Right atrium auricular region (tissue), 2 donors: ENCODE results near the gene LENG1. TPM values are rescaled to one million over a fixed set of nuclear protein-coding genes. Genes with fewer than 3 reads are reported as not detected.

Source experiments
- DNase-seq: peaks from one replicate; pipeline ENCODE4 v3.0.0-alpha.2; 2019; ENCODE audit warnings: low spot score
- H3K27ac ChIP-seq, 2 donors: fragments of 200-600 bp; sonication (generic); 1 replicate in 1 of 2; 2 replicates in 1 of 2; pipeline ENCODE4 v1.5.1; 2016 to 2019
- H3K27me3 ChIP-seq, 2 donors: fragments of 200-600 bp; sonication (generic); one replicate each; pipeline versions ENCODE4 v1.5.1 to v1.6.0; 2017 to 2019
- H3K36me3 ChIP-seq: fragments of 200-600 bp; sonication (generic); one replicate; pipeline ENCODE4 v1.5.1; 2016
- H3K4me1 ChIP-seq, 2 donors: fragments of 200-600 bp; sonication (generic); one replicate each; pipeline versions ENCODE4 v1.5.1 to v1.6.0; 2017 to 2019
- H3K4me3 ChIP-seq, 2 donors: fragments of 200-600 bp; sonication (generic); 1 replicate in 1 of 2; 2 replicates in 1 of 2; pipeline ENCODE4 v1.5.1; 2017 to 2019; ENCODE audit warnings: mild to moderate bottlenecking in 1 of 2, moderate library complexity in 1 of 2
- H3K9me3 ChIP-seq, 2 donors: fragments of 200-600 bp; sonication (generic); one replicate each; pipeline ENCODE4 v1.5.1; 2019
- CTCF ChIP-seq, 2 donors: fragments of 200-600 bp; sonication (generic); IDR thresholded peaks; one replicate each; pipeline ENCODE4 v1.5.1; 2019; ENCODE audit warnings: antibody characterized with exemption in 2 of 2
- total RNA-seq, 2 donors: library from RNA; depleted of rRNA; stranded (reverse); fragments of >200 nt; gene quantifications; one replicate each; pipeline ENCODE4 v1.1.0, GENCODE V29; 2016

The LENG1 gene
- total RNA-seq, 2 donors from 2014 or later: 6.3 to 10.0 TPM

DNA sequence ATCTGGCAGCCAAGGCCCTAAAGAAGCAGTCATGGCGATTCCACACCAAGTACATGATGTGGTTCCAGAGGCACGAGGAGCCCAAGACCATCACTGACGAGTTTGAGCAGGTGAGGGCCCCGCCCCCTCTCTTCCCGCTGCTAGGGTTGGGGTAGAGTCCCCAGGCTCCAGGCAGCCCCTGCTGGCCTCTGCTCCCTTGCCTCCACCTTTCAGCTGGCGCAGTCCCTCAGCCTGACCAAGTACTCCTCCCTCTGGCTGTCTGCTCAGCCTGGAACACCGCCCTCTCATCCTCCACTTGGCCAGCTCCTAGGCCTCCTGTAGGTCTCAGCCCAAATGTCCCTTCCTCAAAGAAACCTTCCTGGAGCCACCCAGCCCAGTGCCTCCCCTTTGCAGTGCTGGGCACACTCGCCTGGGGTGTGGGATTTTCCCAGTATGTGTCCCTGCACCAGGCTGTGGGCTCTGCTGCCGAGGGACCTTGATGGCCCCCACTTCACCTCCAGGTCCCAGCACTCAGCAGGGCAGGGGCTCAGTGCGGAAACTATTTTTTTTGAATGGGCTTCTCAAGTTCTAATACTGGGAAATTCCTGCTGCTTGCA lies 5.7 kb downstream of the LENG1 start:
- Histone ChIP-seq H3K27me3 (no peaks in the 10 kb centered on the region), H3K36me3 (peaks cover 92% of the 10 kb centered on the region), H3K27ac (peak overlapping the region in 1 of 2 donors; percentile 29), H3K4me3 (no peak overlapping the region), H3K9me3 (no peaks in the 10 kb centered on the region), H3K4me1 (peaks cover 0 to 19% of the 10 kb centered on the region in 2 donors)
- TF ChIP-seq CTCF (IDR thresholded peaks at IDR 0.05): no peak
- DNase-seq: no peak

- H3K9me3 ChIP-seq: no peaks in the 10 kb centered on the region
- no peak overlapping the region for H3K4me3 ChIP-seq
- no peak for TF ChIP-seq CTCF (IDR thresholded peaks at IDR 0.05)
- H3K27me3 ChIP-seq: no peaks in the 10 kb centered on the region
- H3K27ac ChIP-seq: peak overlapping the region in 1 of 2 donors; percentile 29
- DNase-seq: no peak
- H3K4me1 ChIP-seq: peaks cover 0 to 15% of the 10 kb centered on the region in 2 donors
- H3K36me3 ChIP-seq: peaks cover 99% of the 10 kb centered on the region
Observed at GRCh38 chr19:54152878-54153524, 6.5 kb downstream of the LENG1 start.

GRCh38 chr19:54152267-54152666 lies 7.3 kb downstream of the LENG1 start:
- no peak for TF ChIP-seq CTCF (IDR thresholded peaks at IDR 0.05)
- DNase-seq: no peak
- H3K36me3 ChIP-seq: peaks cover 99% of the 10 kb centered on the region
- no peaks in the 10 kb centered on the region for H3K27me3 ChIP-seq
- no peak overlapping the region for H3K27ac ChIP-seq
- H3K9me3 ChIP-seq: no peaks in the 10 kb centered on the region
- no peak overlapping the region for H3K4me3 ChIP-seq
- peaks cover 0 to 22% of the 10 kb centered on the region in 2 donors for H3K4me1 ChIP-seq

DNA sequence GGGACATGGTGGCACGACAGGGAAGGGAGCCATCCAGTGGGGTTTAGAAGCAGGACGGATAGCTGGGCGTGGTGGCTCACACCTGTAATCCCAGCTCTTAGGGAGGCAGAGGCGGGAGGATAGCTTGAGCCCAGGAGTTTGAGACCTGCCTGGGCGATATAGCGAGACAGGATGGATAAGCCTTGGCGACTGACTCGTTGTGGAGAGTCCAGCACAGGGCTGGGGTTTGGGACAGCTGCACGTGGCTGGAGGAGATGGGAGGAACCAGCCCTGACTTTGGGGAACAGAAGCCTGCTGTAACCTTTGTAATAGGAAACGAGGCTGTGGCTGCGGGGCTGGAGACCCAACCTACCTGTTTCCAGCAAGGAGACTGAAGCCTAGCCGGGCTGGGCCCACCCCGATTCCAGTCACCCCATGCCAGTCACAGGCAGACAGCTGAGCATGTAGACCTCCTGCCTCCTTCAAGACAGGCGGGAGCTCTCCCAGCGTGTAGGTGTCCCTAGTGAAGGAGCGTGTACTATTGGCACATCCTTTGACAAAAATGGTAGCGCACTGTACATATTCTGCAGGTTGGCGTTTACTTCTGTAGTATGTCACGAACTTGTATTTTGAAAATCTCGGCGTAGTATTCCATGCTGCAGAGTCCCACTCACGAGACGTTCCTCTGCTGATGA lies 8.0 kb downstream of the LENG1 start:
- Histone ChIP-seq H3K27ac (no peak overlapping the region), H3K9me3 (no peaks in the 10 kb centered on the region), H3K27me3 (no peaks in the 10 kb centered on the region), H3K4me1 (peaks cover 0 to 30% of the 10 kb centered on the region in 2 donors), H3K36me3 (peaks cover 99% of the 10 kb centered on the region), H3K4me3 (no peak overlapping the region)
- no peak for DNase-seq
- no peak for TF ChIP-seq CTCF (IDR thresholded peaks at IDR 0.05)

GRCh38 chr19:54149021-54149812 lies 10.3 kb downstream of the LENG1 start:
- no peak for DNase-seq
- no peak for TF ChIP-seq CTCF (IDR thresholded peaks at IDR 0.05)
- H3K36me3 ChIP-seq: peaks cover 99% of the 10 kb centered on the region
- H3K27me3 ChIP-seq: no peaks in the 10 kb centered on the region
- peaks cover 0 to 30% of the 10 kb centered on the region in 2 donors for H3K4me1 ChIP-seq
- H3K27ac ChIP-seq: no peak overlapping the region
- no peaks in the 10 kb centered on the region for H3K9me3 ChIP-seq
- no peak overlapping the region for H3K4me3 ChIP-seq
